ENCODE results near the gene MLLT10.

The MLLT10 gene

DNA sequence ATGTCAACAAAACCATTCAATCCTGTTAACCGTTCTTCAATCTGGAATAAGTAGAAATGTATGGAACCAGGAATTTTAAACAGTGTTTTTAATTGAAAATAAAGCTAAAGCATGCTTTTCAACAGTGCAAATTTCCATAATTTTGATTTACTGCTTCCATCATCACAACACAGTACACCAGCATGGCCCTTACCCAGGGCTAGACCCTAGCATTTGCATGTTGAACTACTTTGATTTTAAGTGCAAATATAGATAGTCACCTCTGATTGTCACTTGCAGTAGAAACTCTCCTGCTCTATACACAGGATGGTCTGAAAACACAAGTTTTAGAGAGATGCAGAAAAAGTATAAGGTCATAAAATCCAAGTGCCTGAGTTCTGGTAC, 20.6 kb upstream of the MLLT10 start:
- no peak overlapping the region for H3K4ac ChIP-seq (ENCODE audit: low read depth, low read length)
- H3K79me2 ChIP-seq (ENCODE audit: control insufficient read depth, insufficient read depth, low read length), result peaks cover 23% of the 10 kb centered on the region
- H3K79me1 ChIP-seq (ENCODE audit: low read length), result no peaks in the 10 kb centered on the region
- no peak overlapping the region for H3K18ac ChIP-seq (ENCODE audit: low read length)
- no peak overlapping the region for H3K27ac ChIP-seq (ENCODE audit: low read depth, low read length)
- no peak overlapping the region for H2AK5ac ChIP-seq (ENCODE audit: low read length)
- H2BK5ac ChIP-seq (ENCODE audit: low read length), result no peak overlapping the region
- no peak overlapping the region for H3K9ac ChIP-seq (ENCODE audit: low read length)
- no peak for DNase-seq
- H4K8ac ChIP-seq (ENCODE audit: low read depth, low read length), result no peak overlapping the region
- H2BK15ac ChIP-seq (replicated peaks; ENCODE audit: low read depth), result peak overlapping the region; percentile 99
- no peak overlapping the region for H3K4me2 ChIP-seq (ENCODE audit: low read length)
- H3K23ac ChIP-seq (ENCODE audit: low read length), result no peak overlapping the region
- H3K27me3 ChIP-seq (ENCODE audit: insufficient read depth, low read length, poor library complexity), result no peaks in the 10 kb centered on the region
- no peak overlapping the region for H4K5ac ChIP-seq (ENCODE audit: low read length)
- no CpG with 5 or more reads among the region's 1 CpG for WGBS (ENCODE audit: extremely low coverage, insufficient coverage, low lambda C conversion rate)
- peak overlapping the region; percentile 61 for H3K56ac ChIP-seq (ENCODE audit: low read length)
- no peaks in the 10 kb centered on the region for H3K36me3 ChIP-seq (ENCODE audit: control insufficient read depth, insufficient read depth, low read length)
- H3K4me1 ChIP-seq (ENCODE audit: control insufficient read depth, low read depth, low read length), result peaks cover 3% of the 10 kb centered on the region
- H3K4me3 ChIP-seq (ENCODE audit: low read length), result no peak overlapping the region
- H2BK120ac ChIP-seq (ENCODE audit: low read depth, low read length), result no peak overlapping the region

DNA sequence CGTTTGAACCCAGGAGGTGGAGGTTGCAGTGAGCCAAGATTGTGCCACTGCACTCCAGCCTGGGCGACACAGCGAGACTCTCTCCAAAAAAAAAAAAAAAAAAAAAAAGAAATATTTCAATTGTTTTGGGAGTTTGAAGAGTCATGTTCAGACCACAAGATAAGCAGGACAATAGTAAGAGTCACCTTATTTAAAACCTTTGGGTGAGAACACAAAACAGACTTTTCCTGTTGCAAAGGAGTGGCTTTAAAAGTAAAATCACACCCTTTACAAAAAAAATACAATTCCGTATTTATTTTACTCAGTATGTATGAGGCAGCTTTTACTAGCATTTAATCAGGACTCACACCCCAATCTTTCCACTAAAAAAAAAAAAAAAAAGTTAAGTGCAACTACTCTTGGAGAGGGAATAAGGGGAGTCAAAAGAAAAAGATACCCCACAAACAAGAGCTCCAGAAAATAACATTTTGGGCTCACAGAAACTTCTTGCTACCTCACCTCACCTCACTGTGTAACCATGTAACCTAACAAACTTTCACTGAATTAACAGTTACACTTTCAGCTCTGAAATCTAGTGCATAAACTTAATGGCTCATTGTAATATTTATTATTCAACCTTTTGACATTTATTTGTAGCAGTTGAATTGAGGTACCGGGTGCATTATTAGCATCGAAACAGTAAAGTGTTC, 19.8 kb upstream of the MLLT10 start:
- H3K4me1 ChIP-seq (ENCODE audit: control insufficient read depth, low read depth, low read length), result peaks cover 5% of the 10 kb centered on the region
- peak overlapping the region; percentile 49 for H3K56ac ChIP-seq (ENCODE audit: low read length)
- H3K9ac ChIP-seq (ENCODE audit: low read length), result peak overlapping the region; percentile 53
- H2AK5ac ChIP-seq (ENCODE audit: low read length), result no peak overlapping the region
- H2BK15ac ChIP-seq (replicated peaks; ENCODE audit: low read depth), result no peak overlapping the region
- no peaks in the 10 kb centered on the region for H3K27me3 ChIP-seq (ENCODE audit: insufficient read depth, low read length, poor library complexity)
- H2BK5ac ChIP-seq (ENCODE audit: low read length), result no peak overlapping the region
- H2BK120ac ChIP-seq (ENCODE audit: low read depth, low read length), result no peak overlapping the region
- no peak overlapping the region for H3K4ac ChIP-seq (ENCODE audit: low read depth, low read length)
- no peaks in the 10 kb centered on the region for H3K36me3 ChIP-seq (ENCODE audit: control insufficient read depth, insufficient read depth, low read length)
- H3K79me2 ChIP-seq (ENCODE audit: control insufficient read depth, insufficient read depth, low read length), result peaks cover 23% of the 10 kb centered on the region
- no peaks in the 10 kb centered on the region for H3K79me1 ChIP-seq (ENCODE audit: low read length)
- H3K23ac ChIP-seq (ENCODE audit: low read length), result no peak overlapping the region
- peak overlapping the region; percentile 98 for H3K18ac ChIP-seq (ENCODE audit: low read length)
- H3K4me2 ChIP-seq (ENCODE audit: low read length), result peak overlapping the region; percentile 27
- H4K8ac ChIP-seq (ENCODE audit: low read depth, low read length), result no peak overlapping the region
- no peak for DNase-seq
- H4K5ac ChIP-seq (ENCODE audit: low read length), result no peak overlapping the region
- WGBS (ENCODE audit: extremely low coverage, insufficient coverage, low lambda C conversion rate), result no CpG with 5 or more reads among the region's 6 CpGs
- no peak overlapping the region for H3K4me3 ChIP-seq (ENCODE audit: low read length)
- H3K27ac ChIP-seq (ENCODE audit: low read depth, low read length), result no peak overlapping the region

DNA sequence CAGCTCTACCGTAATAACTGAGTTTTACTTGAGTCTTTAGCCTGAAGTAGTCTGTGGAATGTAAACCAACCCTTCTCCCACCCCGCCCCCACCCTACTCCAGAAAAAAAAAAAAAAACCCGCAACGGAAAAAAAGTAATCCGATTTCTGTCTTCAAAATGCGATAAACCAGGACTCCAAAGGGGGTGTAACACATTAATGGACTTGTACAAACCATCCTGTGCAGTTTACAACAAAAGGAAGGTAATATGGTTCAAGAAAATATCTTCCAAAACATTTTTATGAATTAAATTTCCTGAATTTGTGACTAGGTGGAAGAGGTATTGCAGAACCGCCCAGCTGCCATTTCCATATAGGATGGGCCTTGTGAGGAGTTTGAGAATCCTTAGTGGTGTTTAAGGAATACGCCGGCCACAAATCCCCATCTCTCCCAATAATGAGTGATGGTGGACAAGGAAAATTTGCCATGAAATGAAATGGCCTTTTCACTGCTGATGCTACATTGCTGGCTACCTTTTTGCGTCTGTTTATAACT, 19.1 kb upstream of the MLLT10 start:
- Histone ChIP-seq H3K36me3 (ENCODE audit: control insufficient read depth, insufficient read depth, low read length) (no peaks in the 10 kb centered on the region), H3K56ac (ENCODE audit: low read length) (peak overlapping the region; percentile 68)
- WGBS (ENCODE audit: extremely low coverage, insufficient coverage, low lambda C conversion rate), result no CpG with 5 or more reads among the region's 10 CpGs

DNA sequence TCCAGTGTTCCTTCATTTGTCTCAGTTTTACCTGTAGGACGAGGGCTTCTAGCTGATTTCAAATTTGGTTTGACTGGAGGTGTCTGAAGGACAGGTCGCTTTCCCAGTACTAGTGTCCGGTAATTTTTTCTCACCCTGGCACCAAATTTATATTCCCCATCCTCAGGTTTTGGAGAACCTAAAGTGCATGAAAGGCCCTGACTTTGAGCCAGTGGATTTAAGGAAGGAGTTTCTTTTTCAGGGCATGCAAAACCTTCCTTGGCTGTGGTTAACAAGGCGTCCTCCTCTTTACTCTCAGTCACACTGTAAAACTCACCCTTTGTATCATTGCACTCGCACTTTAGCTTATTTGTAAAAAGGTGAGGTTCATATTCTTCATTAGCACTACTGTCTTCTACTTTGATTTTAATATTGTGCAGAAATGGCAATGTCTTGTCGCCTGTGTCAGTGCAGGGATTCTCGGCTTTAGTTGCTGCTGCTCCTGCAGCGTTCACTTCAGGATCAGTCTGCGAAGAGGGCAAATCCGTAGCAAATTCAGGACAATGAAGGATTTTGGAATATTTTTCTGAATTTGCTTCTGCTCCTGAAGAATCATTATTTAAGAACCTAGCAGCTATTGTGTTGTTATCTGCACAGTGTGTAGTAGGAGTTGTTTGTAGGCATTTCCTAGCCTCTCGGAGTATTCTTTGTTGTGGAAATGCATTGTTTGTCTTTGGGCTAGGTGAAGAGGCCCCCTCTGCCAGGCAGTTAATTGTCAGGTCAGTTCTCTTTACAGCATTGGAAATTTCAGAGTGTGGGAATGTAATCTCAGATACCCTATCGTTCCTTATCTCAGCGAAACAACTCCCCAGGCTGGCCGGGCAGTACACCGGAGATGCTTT, 18.4 kb upstream of the MLLT10 start:
- H4K8ac ChIP-seq (ENCODE audit: low read depth, low read length), result no peak overlapping the region
- peak overlapping the region; percentile 20 for H2BK15ac ChIP-seq (replicated peaks; ENCODE audit: low read depth)
- H3K9ac ChIP-seq (ENCODE audit: low read length), result peak overlapping the region; percentile 92
- peak overlapping the region; percentile 98 for H3K18ac ChIP-seq (ENCODE audit: low read length)
- no peaks in the 10 kb centered on the region for H3K79me1 ChIP-seq (ENCODE audit: low read length)
- H3K36me3 ChIP-seq (ENCODE audit: control insufficient read depth, insufficient read depth, low read length), result no peaks in the 10 kb centered on the region
- H3K23ac ChIP-seq (ENCODE audit: low read length), result peak overlapping the region; percentile 34
- peak overlapping the region; percentile 86 for H3K27ac ChIP-seq (ENCODE audit: low read depth, low read length)
- peak overlapping the region; percentile 68 for H3K4me3 ChIP-seq (ENCODE audit: low read length)
- H3K4me1 ChIP-seq (ENCODE audit: control insufficient read depth, low read depth, low read length), result peaks cover 9% of the 10 kb centered on the region
- no peaks in the 10 kb centered on the region for H3K27me3 ChIP-seq (ENCODE audit: insufficient read depth, low read length, poor library complexity)
- no peak overlapping the region for H2AK5ac ChIP-seq (ENCODE audit: low read length)
- peak overlapping the region; percentile 96 for H3K4ac ChIP-seq (ENCODE audit: low read depth, low read length)
- H2BK120ac ChIP-seq (ENCODE audit: low read depth, low read length), result peak overlapping the region; percentile 92
- no peak overlapping the region for H4K5ac ChIP-seq (ENCODE audit: low read length)
- WGBS (ENCODE audit: extremely low coverage, insufficient coverage, low lambda C conversion rate), result no CpG with 5 or more reads among the region's 15 CpGs
- H3K79me2 ChIP-seq (ENCODE audit: control insufficient read depth, insufficient read depth, low read length), result peaks cover 23% of the 10 kb centered on the region
- peak overlapping the region; percentile 44 for H2BK5ac ChIP-seq (ENCODE audit: low read length)
- peak; percentile 94 for DNase-seq
- H3K4me2 ChIP-seq (ENCODE audit: low read length), result peak overlapping the region; percentile 11
- H3K56ac ChIP-seq (ENCODE audit: low read length), result peak overlapping the region; percentile 92

More for the DNA sequence above, 19.1 kb upstream of the MLLT10 start:
- peak overlapping the region; percentile 97 for H2BK15ac ChIP-seq (replicated peaks; ENCODE audit: low read depth)
- H2BK5ac ChIP-seq (ENCODE audit: low read length), result no peak overlapping the region
- peak overlapping the region; percentile 98 for H3K18ac ChIP-seq (ENCODE audit: low read length)
- DNase-seq, result peak; percentile 62
- no peak overlapping the region for H3K23ac ChIP-seq (ENCODE audit: low read length)
- H3K4me1 ChIP-seq (ENCODE audit: control insufficient read depth, low read depth, low read length), result peaks cover 7% of the 10 kb centered on the region
- H3K4me2 ChIP-seq (ENCODE audit: low read length), result peak overlapping the region; percentile 27
- peak overlapping the region; percentile 92 for H2BK120ac ChIP-seq (ENCODE audit: low read depth, low read length)
- H4K5ac ChIP-seq (ENCODE audit: low read length), result no peak overlapping the region
- H3K4me3 ChIP-seq (ENCODE audit: low read length), result peak overlapping the region; percentile 68
- H3K79me2 ChIP-seq (ENCODE audit: control insufficient read depth, insufficient read depth, low read length), result peaks cover 23% of the 10 kb centered on the region
- peak overlapping the region; percentile 25 for H3K27ac ChIP-seq (ENCODE audit: low read depth, low read length)
- peak overlapping the region; percentile 92 for H3K9ac ChIP-seq (ENCODE audit: low read length)
- no peak overlapping the region for H2AK5ac ChIP-seq (ENCODE audit: low read length)
- no peaks in the 10 kb centered on the region for H3K79me1 ChIP-seq (ENCODE audit: low read length)
- H3K4ac ChIP-seq (ENCODE audit: low read depth, low read length), result peak overlapping the region; percentile 91
- no peaks in the 10 kb centered on the region for H3K27me3 ChIP-seq (ENCODE audit: insufficient read depth, low read length, poor library complexity)
- H4K8ac ChIP-seq (ENCODE audit: low read depth, low read length), result no peak overlapping the region

GRCh38 chr10:21516242-21517131, 17.5 kb upstream of the MLLT10 start:
- Histone ChIP-seq H2BK120ac (ENCODE audit: low read depth, low read length) (peak overlapping the region; percentile 64), H3K4me1 (ENCODE audit: control insufficient read depth, low read depth, low read length) (peaks cover 11% of the 10 kb centered on the region), H2BK5ac (ENCODE audit: low read length) (peak overlapping the region; percentile 86), H3K36me3 (ENCODE audit: control insufficient read depth, insufficient read depth, low read length) (no peaks in the 10 kb centered on the region), H2AK5ac (ENCODE audit: low read length) (peak overlapping the region; percentile 6), H3K79me1 (ENCODE audit: low read length) (no peaks in the 10 kb centered on the region), H3K23ac (ENCODE audit: low read length) (peak overlapping the region; percentile 70), H2BK15ac (replicated peaks; ENCODE audit: low read depth) (no peak overlapping the region), H3K56ac (ENCODE audit: low read length) (peak overlapping the region; percentile 92), H3K9ac (ENCODE audit: low read length) (peak overlapping the region; percentile 92), H3K27ac (ENCODE audit: low read depth, low read length) (peak overlapping the region; percentile 86), H3K4me2 (ENCODE audit: low read length) (peak overlapping the region; percentile 37), H3K4ac (ENCODE audit: low read depth, low read length) (peak overlapping the region; percentile 96), H3K4me3 (ENCODE audit: low read length) (peak overlapping the region; percentile 68), H4K5ac (ENCODE audit: low read length) (no peak overlapping the region), H4K8ac (ENCODE audit: low read depth, low read length) (peak overlapping the region; percentile 17), H3K27me3 (ENCODE audit: insufficient read depth, low read length, poor library complexity) (no peaks in the 10 kb centered on the region), H3K18ac (ENCODE audit: low read length) (peak overlapping the region; percentile 89), H3K79me2 (ENCODE audit: control insufficient read depth, insufficient read depth, low read length) (peaks cover 23% of the 10 kb centered on the region)
- no CpG with 5 or more reads among the region's 86 CpGs for WGBS (ENCODE audit: extremely low coverage, insufficient coverage, low lambda C conversion rate)
- peak; percentile 74 for DNase-seq
